ENCODE results near the gene STK39. TPM values are rescaled to one million over a fixed set of nuclear protein-coding genes. Genes with fewer than 3 reads are reported as not detected.

The STK39 gene
- total RNA-seq, 2 experiments from 2014 or later = 17.7 to 41.1 TPM

- TF ChIP-seq EZH2phosphoT487 (IDR thresholded peaks at IDR 0.05; ENCODE audit: borderline replicate concordance, low read depth, low read length) = no peak
- TF ChIP-seq, protein P1, sequence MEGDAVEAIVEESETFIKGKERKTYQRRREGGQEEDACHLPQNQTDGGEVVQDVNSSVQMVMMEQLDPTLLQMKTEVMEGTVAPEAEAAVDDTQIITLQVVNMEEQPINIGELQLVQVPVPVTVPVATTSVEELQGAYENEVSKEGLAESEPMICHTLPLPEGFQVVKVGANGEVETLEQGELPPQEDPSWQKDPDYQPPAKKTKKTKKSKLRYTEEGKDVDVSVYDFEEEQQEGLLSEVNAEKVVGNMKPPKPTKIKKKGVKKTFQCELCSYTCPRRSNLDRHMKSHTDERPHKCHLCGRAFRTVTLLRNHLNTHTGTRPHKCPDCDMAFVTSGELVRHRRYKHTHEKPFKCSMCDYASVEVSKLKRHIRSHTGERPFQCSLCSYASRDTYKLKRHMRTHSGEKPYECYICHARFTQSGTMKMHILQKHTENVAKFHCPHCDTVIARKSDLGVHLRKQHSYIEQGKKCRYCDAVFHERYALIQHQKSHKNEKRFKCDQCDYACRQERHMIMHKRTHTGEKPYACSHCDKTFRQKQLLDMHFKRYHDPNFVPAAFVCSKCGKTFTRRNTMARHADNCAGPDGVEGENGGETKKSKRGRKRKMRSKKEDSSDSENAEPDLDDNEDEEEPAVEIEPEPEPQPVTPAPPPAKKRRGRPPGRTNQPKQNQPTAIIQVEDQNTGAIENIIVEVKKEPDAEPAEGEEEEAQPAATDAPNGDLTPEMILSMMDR (conservative IDR thresholded peaks at IDR 0.05; ENCODE audit: low read length) = no peak
- Histone ChIP-seq H3K9me2 (ENCODE audit: insufficient read depth, low read length) (no peaks in the 10 kb centered on the region), H3K9me3 (ENCODE audit: low read length) (no peaks in the 10 kb centered on the region), H4K20me1 (ENCODE audit: insufficient read depth, low read length) (no peaks in the 10 kb centered on the region), H3K36me3 (ENCODE audit: insufficient read depth, low read length) (no peaks in the 10 kb centered on the region), H3K79me2 (ENCODE audit: insufficient read depth, low read depth, low read length) (no peaks in the 10 kb centered on the region), H2AFZ (ENCODE audit: low read length) (no peak overlapping the region), H3K27ac (ENCODE audit: low read depth, low read length, poor library complexity, severe bottlenecking) (no peak overlapping the region), H3K4me1 (ENCODE audit: insufficient read depth, low read length, poor library complexity, severe bottlenecking) (no peaks in the 10 kb centered on the region), H3K4me3 (ENCODE audit: low read depth, low read length, poor library complexity, severe bottlenecking) (no peak overlapping the region), H3K4me2 (ENCODE audit: low read length) (no peak overlapping the region)
- ChIA-PET POLR2A (no interaction called here), CTCF (ENCODE audit: unreplicated experiment) (no interaction called here)
- intact Hi-C loops (cut with micrococcal nuclease; ENCODE audit: unreplicated experiment) = no loop called here
- no TSS peak for BruUV-seq (replicated peaks)
- DNase-seq (ENCODE audit: low spot score) = no peak
These were observed 304.9 kb downstream of the STK39 start for GRCh38 chr2:167942366-167943081.

DNA sequence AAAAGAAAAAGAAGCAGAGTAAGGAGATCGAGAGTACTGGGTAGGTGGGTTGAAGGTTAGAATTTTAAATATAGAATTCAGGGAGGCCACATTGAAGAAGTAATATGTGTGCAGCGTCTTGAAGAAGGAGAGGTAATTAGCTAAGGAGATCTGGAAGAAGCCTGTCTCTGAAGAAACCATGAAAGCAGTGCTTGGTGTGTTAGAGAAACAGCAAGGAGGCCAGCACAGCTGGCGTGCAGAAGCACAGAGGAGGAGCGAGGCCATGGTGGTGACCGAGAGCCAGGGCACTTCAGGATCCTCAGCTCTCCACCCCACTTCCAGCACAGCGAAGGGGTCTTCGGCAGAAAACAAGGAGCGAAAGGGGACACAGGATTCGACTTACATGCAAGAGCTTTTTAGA lies 305.8 kb downstream of the STK39 start:
- Histone ChIP-seq H3K4me3 (ENCODE audit: low read depth, low read length, poor library complexity, severe bottlenecking) (no peak overlapping the region), H3K27ac (ENCODE audit: low read depth, low read length, poor library complexity, severe bottlenecking) (no peak overlapping the region), H3K36me3 (ENCODE audit: insufficient read depth, low read length) (no peaks in the 10 kb centered on the region), H3K9me3 (ENCODE audit: low read length) (no peaks in the 10 kb centered on the region), H3K4me1 (ENCODE audit: insufficient read depth, low read length, poor library complexity, severe bottlenecking) (no peaks in the 10 kb centered on the region), H3K4me2 (ENCODE audit: low read length) (no peak overlapping the region), H3K79me2 (ENCODE audit: insufficient read depth, low read depth, low read length) (no peaks in the 10 kb centered on the region), H2AFZ (ENCODE audit: low read length) (no peak overlapping the region), H4K20me1 (ENCODE audit: insufficient read depth, low read length) (no peaks in the 10 kb centered on the region), H3K9me2 (ENCODE audit: insufficient read depth, low read length) (no peaks in the 10 kb centered on the region)
- DNase-seq (ENCODE audit: low spot score) = no peak
- ChIA-PET CTCF (ENCODE audit: unreplicated experiment) (no interaction called here), POLR2A (no interaction called here)
- TF ChIP-seq EZH2phosphoT487 (IDR thresholded peaks at IDR 0.05; ENCODE audit: borderline replicate concordance, low read depth, low read length) = no peak
- TF ChIP-seq, protein P1 (conservative IDR thresholded peaks at IDR 0.05; ENCODE audit: low read length) = no peak
- intact Hi-C loops (cut with micrococcal nuclease; ENCODE audit: unreplicated experiment) = no loop called here
- no TSS peak for BruUV-seq (replicated peaks)

DNA sequence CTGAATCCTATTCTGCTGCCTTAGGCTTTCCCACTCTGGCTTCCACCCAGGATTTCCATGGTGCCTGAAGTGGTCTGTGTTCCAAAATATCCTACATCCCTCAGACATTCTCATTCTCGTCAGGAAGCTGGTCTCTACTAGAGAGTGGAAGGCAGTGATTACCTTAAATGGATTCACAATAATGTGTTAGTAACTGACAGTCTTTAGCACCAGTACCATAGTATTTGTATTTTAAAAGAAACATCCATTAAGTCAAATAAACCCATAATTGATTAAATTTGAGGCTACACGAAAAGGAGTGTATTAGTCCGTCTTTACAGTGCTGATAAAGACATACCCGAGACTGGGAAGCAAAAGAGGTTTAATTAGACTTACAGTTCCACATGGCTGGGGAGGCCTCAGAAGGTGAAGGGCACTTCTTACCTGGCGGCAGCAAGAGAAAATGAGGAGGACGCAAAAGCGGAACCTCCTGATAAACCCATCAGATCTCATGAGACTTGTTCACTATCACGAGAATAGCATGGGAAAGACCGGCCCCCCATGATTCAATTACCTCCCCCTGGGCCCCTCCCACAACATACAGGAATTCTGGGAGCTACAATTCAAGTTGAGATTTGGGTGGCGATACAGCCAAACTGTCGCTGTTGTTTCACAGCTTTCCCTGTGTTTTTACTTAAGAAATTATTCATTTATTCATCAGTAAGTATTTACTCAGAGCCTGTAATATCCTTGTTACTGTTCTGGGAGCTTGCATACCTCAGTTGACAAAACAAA lies 306.5 kb downstream of the STK39 start:
- H2AFZ ChIP-seq (ENCODE audit: low read length) = no peak overlapping the region
- H3K36me3 ChIP-seq (ENCODE audit: insufficient read depth, low read length) = no peaks in the 10 kb centered on the region
- no peaks in the 10 kb centered on the region for H3K9me3 ChIP-seq (ENCODE audit: low read length)
- no peak overlapping the region for H3K4me3 ChIP-seq (ENCODE audit: low read depth, low read length, poor library complexity, severe bottlenecking)
- BruUV-seq (replicated peaks) = no TSS peak
- POLR2A ChIA-PET = no interaction called here
- no peak overlapping the region for H3K4me2 ChIP-seq (ENCODE audit: low read length)
- no peaks in the 10 kb centered on the region for H4K20me1 ChIP-seq (ENCODE audit: insufficient read depth, low read length)
- no peaks in the 10 kb centered on the region for H3K9me2 ChIP-seq (ENCODE audit: insufficient read depth, low read length)
- H3K4me1 ChIP-seq (ENCODE audit: insufficient read depth, low read length, poor library complexity, severe bottlenecking) = no peaks in the 10 kb centered on the region
- no peaks in the 10 kb centered on the region for H3K79me2 ChIP-seq (ENCODE audit: insufficient read depth, low read depth, low read length)
- H3K27ac ChIP-seq (ENCODE audit: low read depth, low read length, poor library complexity, severe bottlenecking) = no peak overlapping the region
- DNase-seq (ENCODE audit: low spot score) = no peak
- TF ChIP-seq EZH2phosphoT487 (IDR thresholded peaks at IDR 0.05; ENCODE audit: borderline replicate concordance, low read depth, low read length) = no peak
- TF ChIP-seq, protein P1 (conservative IDR thresholded peaks at IDR 0.05; ENCODE audit: low read length) = no peak
- intact Hi-C loops (cut with micrococcal nuclease; ENCODE audit: unreplicated experiment) = no loop called here
- CTCF ChIA-PET (ENCODE audit: unreplicated experiment) = no interaction called here
